H1 (cell line): ENCODE results near the gene GALT. TPM values are rescaled to one million over a fixed set of nuclear protein-coding genes. Genes with fewer than 3 reads are reported as not detected.
A peak's percentile ranks its signal among the peaks of the same experiment; 100 is the strongest.

Experiments used
- CTCF ChIA-PET: fragments of 300-600 bp; sonication (Branson Sonifier 250); formaldehyde crosslinking; loops from one replicate; lab custom pipeline; 2021; ENCODE audit not compliant: partially characterized antibody; lab: Charles Lee
- POLR2A ChIA-PET: fragments of 300-600 bp; sonication (Branson Sonifier 250); formaldehyde crosslinking; loops from one replicate; lab custom pipeline; 2021; ENCODE audit warnings: inconsistent platforms; ENCODE audit not compliant: partially characterized antibody; lab: Charles Lee
- DNase-seq, 2 experiments: peaks; one replicate each; pipeline versions ENCODE4 v3.0.0 to v3.0.0-alpha.2; 2010 to 2022; ENCODE audit warnings: low spot score in 2 of 2, low read depth in 1 of 2, mixed read lengths in 1 of 2
- FAIRE-seq: peaks from 2 replicates; lab custom pipeline; 2011; peaks lifted over from hg19 to GRCh38; lab: Jason Lieb, UNC
- H2AFZ ChIP-seq: 2 replicates; pipeline ENCODE4 v1.8.1; 2012; ENCODE audit warnings: low read length, inconsistent platforms
- H2AK5ac ChIP-seq: 2 replicates; pipeline ENCODE4 v1.6.1; 2013; ENCODE audit warnings: low read depth, low read length
- H2BK120ac ChIP-seq: replicated peaks from 2 replicates; pipeline ENCODE3; 2013; ENCODE audit warnings: low read depth, low read length, inconsistent platforms
- H2BK12ac ChIP-seq: 2 replicates; pipeline ENCODE4 v1.6.1; 2013; ENCODE audit warnings: low read depth, low read length
- H2BK15ac ChIP-seq: 2 replicates; pipeline ENCODE4 v1.6.1; 2013; ENCODE audit warnings: low read length
- H2BK20ac ChIP-seq: 2 replicates; pipeline ENCODE4 v1.6.1; 2013; ENCODE audit warnings: low read length
- H2BK5ac ChIP-seq: 2 replicates; pipeline ENCODE4 v1.6.1; 2013; ENCODE audit warnings: low read depth, low read length
- H3K14ac ChIP-seq: 2 replicates; pipeline ENCODE4 v1.6.1; 2013; ENCODE audit warnings: inconsistent platforms; ENCODE audit not compliant: insufficient read length
- H3K18ac ChIP-seq: 2 replicates; pipeline ENCODE4 v1.6.1; 2013; ENCODE audit warnings: low read length; ENCODE audit errors: extremely low read depth
- H3K23ac ChIP-seq: 2 replicates; pipeline ENCODE4 v1.6.1; 2013; ENCODE audit warnings: inconsistent platforms; ENCODE audit not compliant: insufficient read length
- H3K23me2 ChIP-seq: 2 replicates; pipeline ENCODE4 v1.6.1; 2013; ENCODE audit warnings: low read depth, low read length
- H3K27ac ChIP-seq: 2 replicates; pipeline ENCODE4 v1.6.1; 2011; ENCODE audit warnings: low read depth, low read length, inconsistent platforms
- H3K27me3 ChIP-seq, 4 experiments: replicated peaks in 1 of 4; 1 replicate in 1 of 4; 2 replicates in 3 of 4; pipeline versions ENCODE4 v1.6.1 to v1.8.1; 2011 to 2013; ENCODE audit warnings: low read length in 3 of 4, mild to moderate bottlenecking in 3 of 4, inconsistent platforms in 2 of 4, mixed read lengths in 2 of 4, moderate library complexity in 1 of 4; ENCODE audit not compliant: control insufficient read depth in 3 of 4, insufficient read depth in 3 of 4; ENCODE audit errors: extremely low read depth in 1 of 4
- H3K36me3 ChIP-seq, 4 experiments: 2 replicates each; pipeline versions ENCODE4 v1.6.1 to v1.8.1; 2011 to 2013; ENCODE audit warnings: mild to moderate bottlenecking in 4 of 4, low read length in 3 of 4, moderate library complexity in 2 of 4, control low read depth in 1 of 4, inconsistent platforms in 1 of 4; ENCODE audit not compliant: insufficient read depth in 4 of 4, control insufficient read depth in 2 of 4
- H3K4ac ChIP-seq: replicated peaks from 2 replicates; pipeline ENCODE3; 2013; ENCODE audit warnings: low read length, low read depth, mixed read lengths, inconsistent platforms; ENCODE audit not compliant: insufficient read length
- H3K4me1 ChIP-seq, 4 experiments: replicated peaks in 1 of 4; 1 replicate in 1 of 4; 2 replicates in 3 of 4; pipeline versions ENCODE4 v1.6.1 to v1.8.1; 2011 to 2013; ENCODE audit warnings: low read length in 3 of 4, inconsistent platforms in 2 of 4, mixed read lengths in 1 of 4; ENCODE audit not compliant: insufficient read depth in 4 of 4, control insufficient read depth in 3 of 4
- H3K4me2 ChIP-seq, 2 experiments: 2 replicates each; pipeline versions ENCODE4 v1.6.1 to v1.8.1; 2011 to 2013; ENCODE audit warnings: low read depth in 2 of 2, low read length in 2 of 2, control low read depth in 1 of 2, inconsistent platforms in 1 of 2, mild to moderate bottlenecking in 1 of 2; ENCODE audit not compliant: insufficient read depth in 1 of 2
- H3K4me3 ChIP-seq, 4 experiments: fragments of 200-600, 300-600 bp in 1 of 4; sonication (generic), shearing (Covaris generic), sonication (Bioruptor Twin) in 1 of 4; 2 replicates each; pipeline versions ENCODE4 v1.5.1 to v1.8.1; 2011 to 2016; ENCODE audit warnings: low read length in 4 of 4, low read depth in 3 of 4, control low read depth in 2 of 4, inconsistent platforms in 2 of 4, mild to moderate bottlenecking in 2 of 4, mixed read lengths in 1 of 4, moderate library complexity in 1 of 4; ENCODE audit not compliant: insufficient read depth in 2 of 4; ENCODE audit errors: extremely low read depth in 1 of 4
- H3K56ac ChIP-seq: replicated peaks from 2 replicates; pipeline ENCODE3; 2013; ENCODE audit warnings: low read depth, mild to moderate bottlenecking, mixed read lengths, low read length, inconsistent platforms; ENCODE audit not compliant: insufficient read length
- H3K79me1 ChIP-seq: 2 replicates; pipeline ENCODE4 v1.6.1; 2013; ENCODE audit warnings: low read depth, low read length, control low read depth
- H3K79me2 ChIP-seq, 2 experiments: 2 replicates each; pipeline versions ENCODE4 v1.6.1 to v1.8.1; 2012 to 2013; ENCODE audit warnings: low read length in 2 of 2, mild to moderate bottlenecking in 2 of 2, inconsistent platforms in 1 of 2; ENCODE audit not compliant: insufficient read depth in 2 of 2, control insufficient read depth in 1 of 2
- H3K9ac ChIP-seq, 4 experiments: replicated peaks in 1 of 4; 1 replicate in 1 of 4; 2 replicates in 3 of 4; pipeline versions ENCODE4 v1.6.1 to v1.8.1; 2011 to 2013; ENCODE audit warnings: low read depth in 3 of 4, low read length in 3 of 4, control low read depth in 2 of 4, mild to moderate bottlenecking in 2 of 4, moderate library complexity in 2 of 4, inconsistent platforms in 1 of 4; ENCODE audit errors: extremely low read depth in 1 of 4
- H3K9me3 ChIP-seq, 2 experiments: 2 replicates each; pipeline versions ENCODE4 v1.6.1 to v1.8.1; 2012 to 2013; ENCODE audit warnings: mild to moderate bottlenecking in 2 of 2, moderate library complexity in 2 of 2, control low read depth in 1 of 2, inconsistent platforms in 1 of 2, low read depth in 1 of 2, low read length in 1 of 2, mixed read lengths in 1 of 2; ENCODE audit not compliant: insufficient read depth in 2 of 2
- H4K20me1 ChIP-seq, 2 experiments: replicated peaks in 1 of 2; 2 replicates each; pipeline versions ENCODE3 to v1.8.1; 2011 to 2013; ENCODE audit warnings: inconsistent platforms in 2 of 2, low read length in 2 of 2, mild to moderate bottlenecking in 1 of 2; ENCODE audit not compliant: insufficient read depth in 2 of 2, control insufficient read depth in 1 of 2
- H4K5ac ChIP-seq: 2 replicates; pipeline ENCODE4 v1.6.1; 2013; ENCODE audit warnings: low read length, low read depth, mixed read lengths, inconsistent platforms; ENCODE audit not compliant: insufficient read length
- H4K8ac ChIP-seq: 2 replicates; pipeline ENCODE4 v1.8.0; 2013; ENCODE audit warnings: mild to moderate bottlenecking, moderate library complexity, low read length, inconsistent platforms; ENCODE audit not compliant: insufficient read depth; ENCODE audit errors: extremely low read depth
- H4K91ac ChIP-seq: replicated peaks from 2 replicates; pipeline ENCODE3; 2013; ENCODE audit warnings: low read length, mixed read lengths, inconsistent platforms; ENCODE audit not compliant: insufficient read length
- BACH1 ChIP-seq: IDR thresholded peaks from 2 replicates; pipeline ENCODE4 v1.6.1; 2012; ENCODE audit warnings: low read length, improper control_type of control experiment
- BRCA1 ChIP-seq: IDR thresholded peaks from 2 replicates; pipeline ENCODE4 v1.6.1; 2012; ENCODE audit warnings: low read depth, low read length, improper control_type of control experiment
- CHD2 ChIP-seq: IDR thresholded peaks from 2 replicates; pipeline ENCODE4 v1.6.1; 2012; ENCODE audit warnings: low read length, improper control_type of control experiment
- FOSL1 ChIP-seq: IDR thresholded peaks from 2 replicates; pipeline ENCODE4 v1.6.1; 2011; ENCODE audit warnings: mild to moderate bottlenecking, low read depth, low read length, moderate library complexity; ENCODE audit not compliant: insufficient read depth
- GTF2F1 ChIP-seq: IDR thresholded peaks from 2 replicates; pipeline ENCODE4 v1.6.1; 2012; ENCODE audit warnings: low read depth, low read length, improper control_type of control experiment, borderline replicate concordance
- HDAC6 ChIP-seq: IDR thresholded peaks from one replicate; pipeline ENCODE4 v1.7.1; 2012; ENCODE audit warnings: low read depth, mild to moderate bottlenecking, inconsistent platforms, low read length, moderate library complexity
- JUN ChIP-seq: IDR thresholded peaks from 2 replicates; pipeline ENCODE4 v1.6.1; 2011; ENCODE audit warnings: low read depth, mild to moderate bottlenecking, improper control_type of control experiment, low read length
- KDM1A ChIP-seq: fragments of 200-600, 300-600 bp; sonication (generic); IDR thresholded peaks from 2 replicates; pipeline ENCODE4 v1.7.1; 2016; ENCODE audit warnings: mild to moderate bottlenecking, low read length, borderline replicate concordance
- TBP ChIP-seq: IDR thresholded peaks from 2 replicates; pipeline ENCODE4 v1.6.1; 2011; ENCODE audit warnings: low read depth, low read length, improper control_type of control experiment
- WGBS, 2 experiments: shearing (Covaris generic) in 1 of 2; methylation state at CpG; one replicate each; pipeline versions ENCODE4 v1.1.6 to v1.1.7; 2013 to 2015; ENCODE audit warnings: low lambda C conversion rate in 2 of 2, mixed read lengths in 2 of 2, inconsistent platforms in 1 of 2, low coverage in 1 of 2, missing lambda C conversion rate in 1 of 2; ENCODE audit not compliant: insufficient replicate concordance in 2 of 2, insufficient coverage in 1 of 2, insufficient read length in 1 of 2; ENCODE audit errors: extremely low coverage in 1 of 2, missing lambda C conversion rate in 1 of 2; 5-methylcytosine and 5-hydroxymethylcytosine counted together
- polyA plus RNA-seq, 7 experiments: library from polyadenylated mRNA; depleted of rRNA in 3 of 7; stranded (reverse) in 5 of 7; unstranded in 2 of 7; fragments of >200 nt in 5 of 7; fragments of 200-250 nt in 2 of 7; gene quantifications; 1 replicate in 5 of 7; 2 replicates in 1 of 7; 4 replicates in 1 of 7; pipeline versions ENCODE4 v1.2.1 to v1.2.3, GENCODE V29; 2011 to 2013; ENCODE audit warnings: missing spikeins in 2 of 7, mixed read lengths in 2 of 7
- total RNA-seq: library from RNA; stranded (reverse); fragmentation: NEBNext Ultra II Directional; extraction: Animal tissue kit (Norgen Biotek cat#: 25700); gene quantifications from 2 replicates; pipeline ENCODE4 v1.2.1, GENCODE V29; 2021

GALT gene
- total and polyA plus RNA-seq, 2 of the 8 experiments (the other 6 are each of a cell fraction or from before 2014, with no cell fraction given): 21.9 to 50.6 TPM

GRCh38 chr9:34653151-34654072 lies 6.9 kb downstream of the GALT start:
- no peak overlapping the region for H2AFZ ChIP-seq
- peak overlapping the region; percentile 68; the same call in 1 of the 2 replicates for H2BK5ac ChIP-seq
- no peak overlapping the region for H4K5ac ChIP-seq
- no peak overlapping the region for H3K4me3 ChIP-seq
- H4K8ac ChIP-seq: no peak overlapping the region; the same call in 1 of the 2 replicates
- H3K23ac ChIP-seq: no peak overlapping the region
- no peak overlapping the region; a peak in 1 of 7 replicates for H3K9ac ChIP-seq
- H3K14ac ChIP-seq: no peak overlapping the region
- peak overlapping the region; percentile 75 for H4K91ac ChIP-seq
- H2BK20ac ChIP-seq: no peak overlapping the region; the same call in 1 of the 2 replicates
- no peak overlapping the region for H2BK120ac ChIP-seq
- no peak overlapping the region for H3K27ac ChIP-seq
- H2AK5ac ChIP-seq: peak overlapping the region; percentile 75; the same call in 1 of the 2 replicates
- peak overlapping the region; percentile 87 for H3K18ac ChIP-seq
- H3K79me2 ChIP-seq: 0 out of 4 replicates have a peak, but pooled peaks cover 0 to under 1% of the 10 kb centered on the region in 2 experiments
- TF ChIP-seq TBP: no peak
- TF ChIP-seq FOSL1: no peak
- no peak for TF ChIP-seq KDM1A
- no peak for TF ChIP-seq BACH1
- TF ChIP-seq GTF2F1: no peak
- no peak for TF ChIP-seq BRCA1
- TF ChIP-seq JUN: no peak
- TF ChIP-seq HDAC6: no peak
- TF ChIP-seq CHD2: no peak
- TF ChIP-seq, all 59 proteins: peak for 0
- Histone ChIP-seq H3K56ac (no peak overlapping the region), H4K20me1 (peaks cover 0 to 4% of the 10 kb centered on the region in 2 experiments), H3K23me2 (peaks cover 4% of the 10 kb centered on the region), H3K4me1 (peaks cover 5 to 22% (median 10%) of the 10 kb centered on the region in 4 experiments; a peak in 6 of 7 replicates), H2BK12ac (peak overlapping the region; percentile 77; the same call in 1 of the 2 replicates), H3K4ac (peak overlapping the region; percentile 12), H3K27me3 (no peaks in the 10 kb centered on the region; a peak in 1 of 7 replicates), H2BK15ac (peak overlapping the region; percentile 92), H3K9me3 (no peaks in the 10 kb centered on the region), H3K79me1 (no peaks in the 10 kb centered on the region), H3K4me2 (peak overlapping the region; percentile 16 to 77; a peak in 1 of 4 replicates), H3K36me3 (peaks cover 3 to 17% (median 8%) of the 10 kb centered on the region in 4 experiments; a peak in 7 of 8 replicates)
- no peak for FAIRE-seq
- no peak for DNase-seq
- POLR2A ChIA-PET: interaction anchor here (1.2 to 12.8 kb wide), 6 partner anchors 8 to 61 kb away, joined by 3 to 127 read pairs (median 4); partner anchors contain the start of genes ARID3C, CCL27 and SIGMAR1
- 77% methylated on average over 9 of the region's 11 CpGs; no CpG with 5 or more reads in 1 of the 2 experiments for WGBS, 2 experiments
- CTCF ChIA-PET: interaction anchor here (1.4 to 15.2 kb wide), 4 partner anchors 8 to 22 kb away, joined by 4 to 277 read pairs (median 14); partner anchors contain the start of genes GALT and SIGMAR1
